ENCODE results near the gene RRP1B. TPM values are rescaled to one million over a fixed set of nuclear protein-coding genes. Genes with fewer than 3 reads are reported as not detected.
"Not testable (repeated sequence)": the region's sequence is repeated elsewhere in the genome, so short reads cannot be mapped to it uniquely, and the experiment has no call there.

Gene RRP1B
- total RNA-seq, 1 donor from 2014 or later: 43.3 TPM

GRCh38 chr21:43697758-43698643, 38.6 kb downstream of the RRP1B start:
- H3K4me3 Mint-ChIP-seq: no peak overlapping the region
- no peaks in the 10 kb centered on the region for H3K27me3 Mint-ChIP-seq
- TF ChIP-seq CTCF (conservative IDR thresholded peaks at IDR 0.05): no peak
- no peak overlapping the region for H3K27ac Mint-ChIP-seq
- no peaks in the 10 kb centered on the region for H3K9me3 Mint-ChIP-seq
- DNase-seq (ENCODE audit: extremely low spot score, unreplicated experiment): no peak
- H3K4me1 Mint-ChIP-seq (ENCODE audit: unreplicated experiment): peaks cover 5% of the 10 kb centered on the region
- H3K36me3 Mint-ChIP-seq: peaks cover 12% of the 10 kb centered on the region

GRCh38 chr21:43699492-43699777, 40.1 kb downstream of the RRP1B start:
- not testable (repeated sequence) for H3K9me3 Mint-ChIP-seq; H3K27me3 Mint-ChIP-seq; H3K27ac Mint-ChIP-seq; H3K4me3 Mint-ChIP-seq; DNase-seq (ENCODE audit: extremely low spot score, unreplicated experiment); H3K36me3 Mint-ChIP-seq
- H3K4me1 Mint-ChIP-seq (ENCODE audit: unreplicated experiment): peaks cover 11% of the 10 kb centered on the region

- Mint-ChIP-seq H3K4me3 (no peak overlapping the region), H3K27ac (no peak overlapping the region), H3K36me3 (peaks cover 8% of the 10 kb centered on the region), H3K9me3 (no peaks in the 10 kb centered on the region), H3K27me3 (no peaks in the 10 kb centered on the region), H3K4me1 (ENCODE audit: unreplicated experiment) (peaks cover 11% of the 10 kb centered on the region)
- DNase-seq (ENCODE audit: extremely low spot score, unreplicated experiment): no peak
- TF ChIP-seq CTCF (conservative IDR thresholded peaks at IDR 0.05): no peak
Observed at GRCh38 chr21:43699933-43700599, 40.7 kb downstream of the RRP1B start.

- Mint-ChIP-seq H3K27ac (no peak overlapping the region), H3K9me3 (no peaks in the 10 kb centered on the region)
Observed at GRCh38 chr21:43701936-43702784, 42.8 kb downstream of the RRP1B start.

GRCh38 chr21:43702785-43703034, 43.4 kb downstream of the RRP1B start:
- TF ChIP-seq CTCF (conservative IDR thresholded peaks at IDR 0.05): no peak
- Mint-ChIP-seq H3K9me3 (no peaks in the 10 kb centered on the region), H3K4me3 (peak overlapping the region; percentile 52), H3K36me3 (no peaks in the 10 kb centered on the region), H3K4me1 (ENCODE audit: unreplicated experiment) (peaks cover 11% of the 10 kb centered on the region), H3K27ac (peak overlapping the region; percentile 17), H3K27me3 (no peaks in the 10 kb centered on the region)
- DNase-seq (ENCODE audit: extremely low spot score, unreplicated experiment): no peak

More at GRCh38 chr21:43701936-43702784, 42.8 kb downstream of the RRP1B start:
- DNase-seq (ENCODE audit: extremely low spot score, unreplicated experiment): no peak
- Mint-ChIP-seq H3K27me3 (no peaks in the 10 kb centered on the region), H3K36me3 (no peaks in the 10 kb centered on the region), H3K4me3 (no peak overlapping the region), H3K4me1 (ENCODE audit: unreplicated experiment) (peaks cover 11% of the 10 kb centered on the region)
- no peak for TF ChIP-seq CTCF (conservative IDR thresholded peaks at IDR 0.05)
